GM19025 (cell line): Measurements from ENCODE around the gene GMDS.

Source experiments
- ATAC-seq: cut with Tn5 transposase; IDR thresholded peaks from one replicate; pipeline ENCODE4 v1.9.1; 2021; ENCODE audit warnings: mild to moderate bottlenecking, low read depth, moderate library complexity; ENCODE audit not compliant: unreplicated experiment

Gene GMDS

GRCh38 chr6:1652842-1653241, 592.6 kb downstream of the GMDS start:
- ATAC-seq, result no peak

DNA sequence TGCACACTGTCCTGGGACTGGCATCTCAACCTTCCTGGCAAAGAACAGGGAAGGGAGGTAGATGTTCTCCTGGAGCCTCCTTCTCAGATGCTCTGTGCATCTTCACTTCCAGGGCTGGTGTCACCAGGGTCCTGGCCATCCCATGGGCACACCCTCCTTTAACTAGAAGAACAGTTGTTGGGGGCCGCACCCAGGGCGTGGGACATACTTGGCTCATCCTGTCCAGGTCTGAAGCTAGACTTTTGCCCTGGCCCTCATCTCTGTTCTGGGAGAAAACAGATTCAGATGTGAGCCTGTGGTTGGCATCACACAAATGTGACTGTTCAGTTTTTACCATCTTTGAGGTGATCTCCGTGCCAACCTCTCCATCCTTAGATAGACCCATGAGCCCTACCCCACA, 594.0 kb downstream of the GMDS start:
- no peak for ATAC-seq

- no peak for ATAC-seq
Measured at GRCh38 chr6:1645466-1646185, 599.8 kb downstream of the GMDS start.

GRCh38 chr6:1644516-1645060, 600.8 kb downstream of the GMDS start:
- ATAC-seq, result no peak

DNA sequence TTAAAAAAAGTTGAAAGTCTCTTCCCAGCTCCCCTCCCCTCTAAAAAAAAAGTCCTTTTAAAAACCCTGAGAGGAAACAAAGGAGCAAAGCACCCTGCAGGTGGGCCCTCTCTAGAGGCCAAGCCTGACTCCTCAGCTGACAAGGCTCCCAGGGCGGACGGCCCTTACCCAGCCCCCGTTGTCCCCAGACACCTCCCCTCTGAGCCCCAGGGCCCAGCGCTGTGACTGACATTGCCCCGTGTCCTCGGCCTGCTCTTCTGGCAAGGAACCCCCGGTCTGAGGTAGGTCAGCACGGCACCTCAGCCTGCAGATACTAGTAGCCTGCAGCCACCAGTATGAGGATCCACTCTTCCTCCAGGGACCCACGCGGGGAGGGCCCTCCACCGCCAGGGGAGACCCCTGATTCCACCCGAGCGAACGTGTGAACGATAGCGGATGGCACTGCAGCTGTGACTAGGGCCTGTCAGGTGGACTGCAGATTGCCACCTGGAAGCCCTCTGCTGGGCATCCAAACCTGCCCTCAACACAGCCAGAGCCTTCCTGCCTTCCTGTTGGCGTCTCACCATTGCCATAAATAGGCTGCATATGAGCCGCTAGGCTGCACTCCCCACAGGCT, 601.5 kb downstream of the GMDS start:
- no peak for ATAC-seq

- no peak for ATAC-seq
Measured at GRCh38 chr6:1643111-1643510, 602.3 kb downstream of the GMDS start.

DNA sequence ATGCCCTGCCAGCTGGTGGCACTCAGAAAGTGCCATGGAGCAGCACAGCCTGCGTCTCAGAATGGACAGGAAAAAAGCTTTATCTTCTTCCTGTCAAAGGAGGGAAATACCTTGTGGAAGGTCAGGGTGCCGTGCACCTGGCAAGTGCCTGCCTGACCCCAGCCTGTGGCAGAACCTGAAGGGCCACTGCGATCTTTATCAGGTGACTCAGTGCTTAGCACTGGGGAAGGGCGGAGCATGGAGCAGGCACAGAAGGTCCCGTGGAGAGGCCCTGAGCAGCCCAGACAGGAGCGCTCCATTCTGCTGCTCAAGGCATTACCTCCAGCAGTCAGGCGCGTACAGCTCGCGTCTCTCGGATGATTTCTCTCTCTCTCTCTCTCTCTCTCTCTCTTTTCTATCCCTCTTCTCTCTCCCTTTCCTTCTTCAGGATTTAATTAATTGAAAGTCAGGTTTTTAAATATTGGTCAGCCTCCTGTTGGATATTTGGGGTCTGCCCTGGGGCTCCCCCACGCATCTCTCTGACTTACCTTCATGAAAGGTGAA, 604.0 kb downstream of the GMDS start:
- no peak for ATAC-seq

- no peak for ATAC-seq
Measured at GRCh38 chr6:1640476-1640875, 604.9 kb downstream of the GMDS start.

GRCh38 chr6:1639430-1639829, 606.0 kb downstream of the GMDS start:
- ATAC-seq, result no peak

DNA sequence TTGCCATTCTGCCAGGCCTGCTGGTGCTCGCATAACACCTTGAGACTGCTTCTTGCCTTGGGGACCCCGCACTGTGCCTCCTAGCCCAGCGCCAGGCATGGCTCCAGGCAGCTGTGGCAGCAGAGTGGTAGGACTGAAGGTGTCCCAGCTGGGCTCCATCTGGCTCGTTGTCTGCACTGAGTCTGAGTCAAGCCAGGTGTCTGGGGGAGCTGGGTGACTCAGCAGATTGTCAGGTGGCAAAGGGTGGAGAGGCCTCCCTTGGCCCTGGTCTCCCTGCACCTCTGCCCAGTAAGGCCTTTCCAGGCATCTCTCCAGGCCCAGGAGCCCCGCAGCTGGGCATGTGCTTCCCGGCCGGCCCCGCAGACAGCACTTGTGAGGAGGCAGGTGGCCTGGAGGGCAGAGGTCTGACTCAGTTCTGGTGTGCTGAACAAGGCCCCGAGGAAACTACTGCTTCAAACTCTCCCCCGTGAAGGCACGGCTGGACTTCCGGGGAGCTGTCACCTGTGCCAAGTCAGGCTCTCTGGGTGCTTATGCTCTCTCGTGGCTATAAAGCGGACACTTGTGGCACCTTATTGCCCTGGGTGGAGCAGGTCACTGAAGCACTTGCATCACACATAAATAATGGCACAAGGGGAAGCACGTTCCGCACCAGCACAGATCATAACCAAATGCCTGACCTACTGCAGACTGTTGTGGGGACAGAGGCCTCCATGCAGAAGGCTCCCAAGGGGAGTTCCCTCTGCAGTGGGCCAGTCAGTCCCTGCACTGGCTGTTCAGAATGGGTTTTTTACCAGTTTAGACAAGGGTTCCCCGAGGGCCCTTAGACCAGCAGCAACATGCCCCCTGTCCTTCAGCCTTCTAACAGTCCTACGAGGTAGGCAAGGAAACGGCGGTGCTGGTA, 608.2 kb downstream of the GMDS start:
- ATAC-seq, result no peak

GRCh38 chr6:1636272-1636825, 609.1 kb downstream of the GMDS start:
- no peak for ATAC-seq

GRCh38 chr6:1635305-1636010, 609.9 kb downstream of the GMDS start:
- no peak for ATAC-seq

DNA sequence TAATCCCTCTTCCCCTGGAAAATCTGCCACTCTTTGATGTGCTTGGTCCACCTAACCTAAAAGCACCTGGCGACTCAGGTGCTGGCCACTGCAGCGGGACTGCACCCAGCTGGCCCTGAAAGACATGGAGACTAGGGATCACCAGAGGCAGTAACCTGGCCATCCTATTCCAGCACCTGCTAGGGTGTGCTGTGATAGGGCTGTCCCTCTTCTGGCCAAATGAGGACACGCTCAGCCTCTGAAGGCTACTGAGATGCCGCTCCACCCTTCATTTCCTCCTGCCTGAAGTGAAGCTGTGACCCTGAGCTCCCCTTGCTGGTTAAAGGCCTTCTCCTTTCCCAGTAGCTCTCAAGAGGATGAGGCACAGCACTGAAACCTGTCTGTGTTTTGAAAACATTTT, 611.3 kb downstream of the GMDS start:
- no peak for ATAC-seq

DNA sequence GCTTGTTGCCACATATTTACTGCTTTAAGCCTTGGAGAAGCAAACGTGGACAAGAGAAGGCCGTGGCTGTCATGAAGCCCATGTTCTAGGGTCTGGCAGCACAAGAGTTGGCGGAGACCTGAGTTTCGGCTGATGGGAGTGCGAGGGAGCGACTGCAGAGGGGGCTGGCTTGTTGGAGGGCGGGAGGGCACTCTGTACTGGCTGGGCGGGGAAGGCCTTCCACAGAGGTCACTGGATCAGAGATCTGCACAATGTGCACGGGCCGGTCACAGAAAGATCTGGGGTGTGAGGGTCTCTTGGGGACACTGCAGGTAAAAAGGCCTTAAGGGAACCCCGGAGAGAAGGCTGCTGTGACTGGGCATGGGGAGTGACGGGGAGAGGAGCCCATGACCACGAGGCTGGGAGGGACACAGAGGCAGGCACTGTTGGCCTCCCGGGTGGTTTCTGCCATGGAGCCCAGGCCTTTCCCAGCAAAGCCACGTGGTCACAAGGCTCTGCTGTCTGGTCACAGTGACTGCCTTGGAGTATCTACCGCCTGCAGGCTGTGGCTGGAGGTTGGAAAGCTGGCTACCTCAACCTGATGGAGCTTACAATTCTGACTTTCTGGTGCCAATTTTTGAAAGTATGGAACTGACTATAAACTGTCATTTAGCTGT, 611.9 kb downstream of the GMDS start:
- no peak for ATAC-seq

DNA sequence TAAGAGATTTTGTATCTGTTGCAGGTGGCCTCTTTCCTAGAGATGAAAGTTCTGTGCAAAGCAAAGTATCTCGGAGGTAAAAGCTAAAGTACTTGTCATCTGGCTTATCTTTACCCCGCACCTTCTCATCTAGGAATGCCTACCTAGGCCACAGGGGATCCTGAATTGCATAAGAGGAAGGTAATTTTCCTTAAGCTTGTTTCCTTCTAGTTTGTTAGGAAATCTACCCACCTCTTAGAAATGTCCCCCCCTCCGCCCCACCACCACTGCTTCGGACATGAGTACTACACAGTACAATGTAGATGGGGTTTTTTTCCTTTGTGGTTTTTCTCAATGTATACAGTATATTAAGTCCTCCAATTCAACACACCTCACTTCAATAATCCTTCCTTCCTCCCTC, 614.2 kb downstream of the GMDS start:
- no peak for ATAC-seq

GRCh38 chr6:1630771-1631217, 614.6 kb downstream of the GMDS start:
- ATAC-seq, result no peak

GRCh38 chr6:1630212-1630770, 615.1 kb downstream of the GMDS start:
- ATAC-seq, result no peak

GRCh38 chr6:1629316-1629715, 616.1 kb downstream of the GMDS start:
- no peak for ATAC-seq
